Gastrocnemius medialis (tissue), 4 donors: ENCODE data around the gene CCDC182. TPM values are rescaled to one million over a fixed set of nuclear protein-coding genes. Genes with fewer than 3 reads are reported as not detected.
A peak's percentile ranks its signal among the peaks of the same experiment; 100 is the strongest.

Source experiments
- ATAC-seq, 2 donors: fragments of 150-250 bp; one replicate each; pipeline ENCODE4 v1.9.1; 2016
- DNase-seq, 2 donors: peaks; one replicate each; pipeline ENCODE4 v3.0.0-alpha.2; 2019
- H3K27ac ChIP-seq, 4 donors: fragments of 200-600 bp; sonication (generic); 1 replicate in 1 of 4; 2 replicates in 3 of 4; pipeline ENCODE4 v1.5.1; 2016 to 2018; ENCODE audit warnings: mild to moderate bottlenecking in 2 of 4, moderate library complexity in 1 of 4
- H3K27me3 ChIP-seq, 3 donors: fragments of 200-600 bp; sonication (generic) in 2 of 3; 1 replicate in 1 of 3; 2 replicates in 2 of 3; pipeline versions ENCODE4 v1.5.1 to v1.6.0; 2016 to 2019; ENCODE audit warnings: mild to moderate bottlenecking in 1 of 3, moderate library complexity in 1 of 3
- H3K36me3 ChIP-seq, 2 donors: fragments of 200-600 bp; sonication (generic) in 1 of 2; one replicate each; pipeline ENCODE4 v1.5.1; 2017 to 2018
- H3K4me1 ChIP-seq, 2 donors: fragments of 200-600 bp; sonication (generic) in 1 of 2; one replicate each; pipeline ENCODE4 v1.5.1; 2016 to 2017; ENCODE audit warnings: mild to moderate bottlenecking in 2 of 2
- H3K4me3 ChIP-seq, 4 donors: fragments of 200-600 bp; sonication (generic) in 3 of 4; 1 replicate in 1 of 4; 2 replicates in 3 of 4; pipeline ENCODE4 v1.5.1; 2016 to 2019; ENCODE audit warnings: mild to moderate bottlenecking in 2 of 4
- H3K9me3 ChIP-seq, 3 donors: fragments of 200-600 bp; sonication (generic) in 2 of 3; 1 replicate in 1 of 3; 2 replicates in 2 of 3; pipeline ENCODE4 v1.5.1; 2016 to 2019
- CTCF ChIP-seq, 5 experiments: fragments of 450-650 bp in 3 of 5; fragments of 200-600 bp in 2 of 5; sonication (generic) in 2 of 5; IDR thresholded peaks in 4 of 5; conservative IDR thresholded peaks in 1 of 5; 1 replicate in 4 of 5; 2 replicates in 1 of 5; pipeline ENCODE4 v1.5.1; 2016 to 2019; ENCODE audit warnings: antibody characterized with exemption in 5 of 5, mild to moderate bottlenecking in 3 of 5, moderate library complexity in 3 of 5
- POLR2A ChIP-seq, 2 donors: fragments of 450-650 bp; IDR thresholded peaks; one replicate each; pipeline ENCODE4 v1.6.1; 2017; ENCODE audit warnings: antibody characterized with exemption in 2 of 2, mild to moderate bottlenecking in 2 of 2, moderate library complexity in 2 of 2
- in situ Hi-C, 4 donors: fragments of 200-750 bp; cut with MboI; loops; one replicate each; pipeline versions ENCODE4 v1.15.0 to v1.8.0; 2017; ENCODE audit warnings: low sequenced_read_pairs in 4 of 4
- intact Hi-C: fragments of 100-400 bp; cut with DNase I; formaldehyde crosslinking; loops from one replicate; pipeline ENCODE4 v1.15.1; 2023; ENCODE audit warnings: low total_unique reads
- total RNA-seq, 4 donors: library from RNA; depleted of rRNA; stranded (reverse); fragments of >200 nt; gene quantifications; one replicate each; pipeline versions ENCODE4 v1.1.0 to v1.2.3, GENCODE V29; 2016

The CCDC182 gene
- total RNA-seq, 4 donors from 2014 or later, result not detected

- DNase-seq (no peak), ATAC-seq (no peak)
- H3K27me3 ChIP-seq, result no peaks in the 10 kb centered on the region
- no peak overlapping the region for H3K27ac ChIP-seq
- no peaks in the 10 kb centered on the region for H3K4me1 ChIP-seq
- no peaks in the 10 kb centered on the region for H3K36me3 ChIP-seq
- no peak for TF ChIP-seq POLR2A (IDR thresholded peaks at IDR 0.05)
- no peak for TF ChIP-seq CTCF (IDR thresholded peaks at IDR 0.05 in 4 of 5, conservative IDR thresholded peaks at IDR 0.05 in 1 of 5)
- in situ Hi-C loops (loop anchor here (5.0 to 25.0 kb wide), 4 partner anchors 507 to 622 kb away; no protein-coding TSS in a partner anchor), intact Hi-C loops (no loop called here)
- no peak overlapping the region for H3K4me3 ChIP-seq
- no peaks in the 10 kb centered on the region for H3K9me3 ChIP-seq
These were observed 616 bp downstream of the CCDC182 start for GRCh38 chr17:57744195-57745170.

GRCh38 chr17:57740235-57740528 lies 4.9 kb downstream of the CCDC182 start:
- Histone ChIP-seq H3K27ac (no peak overlapping the region), H3K9me3 (no peaks in the 10 kb centered on the region), H3K27me3 (no peaks in the 10 kb centered on the region), H3K4me3 (no peak overlapping the region), H3K4me1 (no peaks in the 10 kb centered on the region), H3K36me3 (no peaks in the 10 kb centered on the region)
- in situ Hi-C loops, result loop anchor here (10.0 to 25.0 kb wide), 3 partner anchors 503 to 615 kb away; no protein-coding TSS in a partner anchor
- TF ChIP-seq CTCF (IDR thresholded peaks at IDR 0.05 in 4 of 5, conservative IDR thresholded peaks at IDR 0.05 in 1 of 5) (no peak), POLR2A (IDR thresholded peaks at IDR 0.05) (no peak)
- DNase-seq (no peak), ATAC-seq (no peak)
- intact Hi-C loops, result no loop called here

DNA sequence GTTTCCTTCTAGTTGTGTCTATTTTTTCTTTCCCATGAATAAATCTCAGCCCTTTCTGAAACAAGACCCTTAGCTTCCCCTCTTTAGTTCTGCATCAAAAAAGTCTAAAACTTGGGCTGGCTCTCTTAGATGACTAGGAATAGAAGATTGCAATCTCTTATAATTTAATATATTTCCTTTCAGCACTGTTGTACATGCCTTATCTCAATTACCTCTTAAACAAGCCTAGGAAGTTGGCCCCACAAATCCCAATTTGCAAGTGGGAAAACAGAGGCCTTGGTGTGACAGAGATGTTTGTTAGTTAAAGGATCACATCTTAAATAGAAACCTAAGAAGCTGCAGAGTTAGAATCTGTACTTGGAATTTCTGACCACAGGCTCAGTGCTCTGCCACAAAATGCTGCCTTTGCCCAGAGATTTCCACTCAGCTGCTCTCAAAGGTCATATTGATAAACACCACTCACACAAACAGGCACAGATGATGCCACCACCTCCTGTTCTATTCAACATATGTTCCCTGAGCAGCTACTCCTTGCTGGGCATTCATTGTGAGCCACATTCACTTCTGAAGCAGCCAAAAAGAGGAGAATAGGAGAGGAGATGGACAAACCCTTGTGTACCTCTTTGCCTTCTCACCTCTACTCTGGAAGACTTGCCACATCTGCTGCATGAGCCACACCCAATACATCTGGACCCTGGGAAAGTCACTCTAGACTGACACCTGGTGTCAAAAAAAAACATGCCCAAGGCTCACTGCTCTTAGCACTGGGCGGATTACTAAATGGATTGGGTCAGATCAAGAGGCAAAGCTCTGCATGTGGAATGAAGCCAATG lies 5.5 kb downstream of the CCDC182 start:
- intact Hi-C loops (no loop called here), in situ Hi-C loops (loop anchor here (10.0 to 25.0 kb wide), 3 partner anchors 502 to 615 kb away; no protein-coding TSS in a partner anchor)
- H3K36me3 ChIP-seq, result no peaks in the 10 kb centered on the region

GRCh38 chr17:57737450-57737849 lies 7.6 kb downstream of the CCDC182 start:
- in situ Hi-C loops, result loop anchor here in 2 of 4 donors (25.0 kb wide), 2 partner anchors 500 to 600 kb away; no protein-coding TSS in a partner anchor
- Histone ChIP-seq H3K27me3 (no peaks in the 10 kb centered on the region), H3K27ac (no peak overlapping the region), H3K4me1 (no peaks in the 10 kb centered on the region), H3K4me3 (no peak overlapping the region), H3K36me3 (no peaks in the 10 kb centered on the region), H3K9me3 (no peaks in the 10 kb centered on the region)
- no peak for DNase-seq
- intact Hi-C loops, result no loop called here
- no peak for ATAC-seq
- no peak for TF ChIP-seq CTCF (IDR thresholded peaks at IDR 0.05 in 4 of 5, conservative IDR thresholded peaks at IDR 0.05 in 1 of 5)
- TF ChIP-seq POLR2A (IDR thresholded peaks at IDR 0.05), result no peak

More for the DNA sequence above, 5.5 kb downstream of the CCDC182 start:
- Histone ChIP-seq H3K4me3 (no peak overlapping the region), H3K27ac (no peak overlapping the region), H3K27me3 (no peaks in the 10 kb centered on the region), H3K9me3 (no peaks in the 10 kb centered on the region), H3K4me1 (no peaks in the 10 kb centered on the region)
- TF ChIP-seq POLR2A (IDR thresholded peaks at IDR 0.05) (no peak), CTCF (IDR thresholded peaks at IDR 0.05 in 4 of 5, conservative IDR thresholded peaks at IDR 0.05 in 1 of 5) (peak in 3 of 5 experiments; percentile 11 to 23 (median 20))
- DNase-seq (no peak), ATAC-seq (no peak)
